Hippocampal formation (tissue), 2 donors: ENCODE data around the gene MACROH2A2.

Source experiments
- DNase-seq, 2 donors: peaks; one replicate each; lab custom pipeline; 2025; lab: John Stamatoyannopoulos, UW

MACROH2A2 gene

GRCh38 chr10:70130878-70131559 lies 78.4 kb downstream of the MACROH2A2 start:
- no peak for DNase-seq

- no peak for DNase-seq
Measured at GRCh38 chr10:70131560-70131937, 78.9 kb downstream of the MACROH2A2 start.

GRCh38 chr10:70132098-70133029 lies 79.7 kb downstream of the MACROH2A2 start, which contains the start of gene AIFM2:
Gene AIFM2, minus strand, starts transcription at chr10:70132825. Its CDS starts 8,741 bp downstream, at chr10:70124084.
- DNase-seq, result no peak

GRCh38 chr10:70135046-70135445 lies 82.4 kb downstream of the MACROH2A2 start:
- DNase-seq, result no peak

GRCh38 chr10:70135684-70136083 lies 83.0 kb downstream of the MACROH2A2 start:
- DNase-seq, result no peak

GRCh38 chr10:70137135-70137534 lies 84.5 kb downstream of the MACROH2A2 start:
- DNase-seq, result no peak

GRCh38 chr10:70137927-70138883 lies 85.6 kb downstream of the MACROH2A2 start:
- no peak for DNase-seq

GRCh38 chr10:70139151-70139996 lies 86.7 kb downstream of the MACROH2A2 start:
- DNase-seq, result no peak

GRCh38 chr10:70139997-70140250 lies 87.3 kb downstream of the MACROH2A2 start:
- DNase-seq, result no peak

GRCh38 chr10:70140297-70140696 lies 87.7 kb downstream of the MACROH2A2 start:
- DNase-seq, result no peak

GRCh38 chr10:70142555-70142954 lies 89.9 kb downstream of the MACROH2A2 start:
- no peak for DNase-seq

GRCh38 chr10:70144372-70145110 lies 91.9 kb downstream of the MACROH2A2 start:
- no peak for DNase-seq

- no peak for DNase-seq
Measured at GRCh38 chr10:70145166-70145665, 92.6 kb downstream of the MACROH2A2 start.

GRCh38 chr10:70145666-70146488 lies 93.2 kb downstream of the MACROH2A2 start:
- DNase-seq, result peak; percentile 63

- DNase-seq, result peak; percentile 91 to 98
Measured at GRCh38 chr10:70146489-70147258, 94.0 kb downstream of the MACROH2A2 start, which contains the start of gene TYSND1. Gene TYSND1, minus strand, starts transcription at chr10:70146700. Its CDS starts 114 bp downstream, at chr10:70146586.

GRCh38 chr10:70147259-70147625 lies 94.6 kb downstream of the MACROH2A2 start:
- no peak for DNase-seq

- DNase-seq, result no peak
Measured at GRCh38 chr10:70148516-70148915, 95.9 kb downstream of the MACROH2A2 start.

- no peak for DNase-seq
Measured at GRCh38 chr10:70155255-70155838, 102.7 kb downstream of the MACROH2A2 start.
